Activated CD4-positive, alpha-beta T cell treated with anti-CD3 and anti-CD28 coated beads for 48 hours (primary cell): ENCODE results near the gene MED31.
"Not testable (repeated sequence)": the region's sequence is repeated elsewhere in the genome, so short reads cannot be mapped to it uniquely, and the experiment has no call there.

Experiments used
- DNase-seq: peaks from one replicate; pipeline ENCODE4 v3.0.0-alpha.2; 2020

The MED31 gene

DNA sequence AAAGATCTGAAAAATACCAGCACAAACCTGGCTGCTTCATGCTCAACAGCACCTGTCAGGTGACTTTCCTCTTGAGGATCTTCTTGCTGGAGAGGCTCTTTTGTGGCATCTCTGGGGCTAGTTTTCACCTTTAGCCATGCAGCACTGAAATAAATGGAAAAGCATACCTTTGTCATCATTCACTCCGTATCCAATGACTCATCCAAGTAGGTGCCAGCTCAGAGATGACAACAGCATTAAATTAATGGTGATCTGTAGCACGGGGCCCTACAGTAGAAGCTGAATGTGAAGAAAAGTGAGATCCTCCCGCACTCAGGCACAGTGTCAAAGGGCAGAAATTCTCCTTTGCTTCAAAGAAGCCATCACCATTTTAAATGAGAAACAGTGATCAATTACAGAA lies 43.1 kb downstream of the MED31 start:
- DNase-seq = no peak

DNA sequence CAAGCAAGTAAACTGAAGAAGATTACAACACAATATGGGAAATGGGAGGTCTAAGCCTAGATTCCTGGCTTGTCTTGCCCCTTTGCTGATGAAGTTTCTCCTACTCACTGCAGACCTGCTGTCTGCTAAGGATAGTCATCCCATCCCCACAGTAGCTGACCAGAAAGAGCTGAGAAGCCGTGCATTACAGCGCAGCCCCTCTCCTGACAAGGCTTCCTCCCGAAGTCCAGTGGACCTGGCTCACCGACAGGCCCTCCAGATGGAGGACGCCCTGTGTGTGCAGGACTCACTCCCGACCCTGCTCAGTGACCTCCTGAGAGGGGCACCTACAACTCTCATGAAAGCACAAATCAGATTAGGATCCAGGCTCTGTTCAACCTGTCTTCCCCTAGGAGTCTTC lies 46.3 kb downstream of the MED31 start:
- no peak for DNase-seq

DNA sequence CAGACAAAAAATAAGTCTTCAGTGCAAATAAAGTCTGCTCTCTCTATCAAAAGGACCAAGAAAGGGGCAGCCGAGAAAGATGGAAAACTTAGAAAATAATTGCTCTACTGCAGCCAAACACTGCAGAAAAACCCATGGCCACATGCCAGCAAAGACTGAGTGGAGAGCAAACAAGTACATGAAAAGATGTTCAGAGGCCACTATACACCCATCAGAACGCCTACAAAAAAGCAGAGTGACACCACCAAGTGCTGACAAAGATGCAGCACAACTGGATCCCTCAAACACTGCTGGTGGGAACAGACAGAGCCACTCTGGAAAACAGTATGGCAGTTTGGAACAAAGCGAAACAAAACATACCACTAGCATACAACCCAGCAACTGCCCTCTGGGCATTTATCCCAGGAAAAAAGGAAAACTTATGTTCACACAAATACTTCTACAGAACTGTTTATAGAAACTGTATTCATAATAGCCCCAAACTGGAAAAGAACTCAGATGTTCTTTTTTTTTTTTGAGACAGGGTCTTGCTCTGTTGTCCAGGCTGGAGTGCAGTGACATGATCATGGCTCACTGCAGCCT lies 47.6 kb downstream of the MED31 start:
- DNase-seq = no peak

DNA sequence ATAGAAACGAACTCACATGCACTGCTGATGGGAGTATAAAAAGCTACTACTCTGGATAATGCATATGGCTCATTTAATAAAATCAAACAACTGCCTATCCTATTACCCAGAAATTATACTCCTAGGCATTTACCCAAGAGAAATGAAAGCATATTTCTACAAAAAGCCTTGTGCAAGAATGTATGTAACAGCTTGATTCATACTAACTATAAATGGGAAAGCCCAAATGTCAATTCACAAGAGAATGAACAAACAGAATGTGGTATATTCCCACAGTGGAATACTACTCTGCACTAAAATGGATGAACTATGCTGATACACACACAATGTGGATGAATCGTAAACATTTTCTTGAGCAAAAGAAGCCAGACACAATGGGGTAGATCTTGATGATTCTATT lies 49.3 kb downstream of the MED31 start:
- no peak for DNase-seq

DNA sequence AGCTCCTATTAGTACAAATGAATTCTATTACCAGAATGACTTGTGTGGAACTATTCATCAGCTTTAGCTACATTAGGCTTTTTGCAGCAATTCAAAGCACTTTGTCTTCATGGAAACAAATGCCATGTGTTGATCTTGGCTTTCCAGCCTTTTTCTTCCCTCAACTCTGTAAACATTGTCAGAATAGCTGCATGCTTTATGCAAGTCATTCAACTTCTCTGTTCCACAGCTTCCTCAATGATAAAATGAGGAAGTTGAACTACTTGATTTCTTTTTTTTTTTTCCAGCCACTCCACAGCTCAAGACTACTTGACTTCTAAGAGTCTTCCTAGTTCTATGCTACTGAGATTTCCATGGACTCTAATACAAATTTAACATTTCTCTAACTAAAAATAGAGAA lies 52.0 kb downstream of the MED31 start:
- DNase-seq = no peak

- no peak for DNase-seq
These were observed 53.7 kb downstream of the MED31 start for GRCh38 chr17:6597727-6598126.

DNA sequence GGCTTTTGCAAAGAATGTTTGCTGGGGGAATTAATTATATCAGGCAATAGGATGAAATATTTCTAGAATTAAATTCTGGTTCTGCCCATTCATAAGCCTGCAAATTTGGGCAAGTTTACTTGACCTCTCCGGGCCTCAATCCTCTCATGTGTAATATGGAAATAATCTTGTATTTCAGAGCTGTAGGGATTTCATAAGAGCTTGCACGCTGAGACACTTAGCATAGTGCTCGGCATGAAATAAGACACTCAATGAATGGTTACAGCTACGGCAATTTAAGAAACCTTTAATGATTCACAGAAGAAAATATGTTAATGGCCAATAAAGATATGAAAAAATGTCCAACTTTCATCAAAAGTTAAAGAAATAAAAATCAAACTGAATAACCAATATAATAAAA lies 54.5 kb downstream of the MED31 start:
- no peak for DNase-seq

DNA sequence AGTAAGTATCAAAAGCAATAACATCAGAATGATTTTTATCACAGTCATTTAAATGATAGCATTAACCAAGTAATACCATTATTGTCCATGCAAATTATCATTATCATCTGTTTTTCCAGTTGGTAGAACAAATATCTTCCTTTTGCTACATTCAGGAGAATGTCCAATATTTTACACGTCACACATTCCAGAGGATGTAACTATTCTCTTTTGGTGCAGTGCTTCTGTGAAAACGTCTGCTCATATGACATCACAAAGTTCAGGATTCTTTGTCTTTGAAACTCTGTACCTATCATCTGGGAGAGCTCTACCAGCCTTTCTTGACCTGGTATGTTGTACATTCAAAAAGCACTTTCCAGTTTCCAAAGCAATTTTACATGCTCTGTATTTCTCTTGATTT lies 54.9 kb downstream of the MED31 start:
- DNase-seq = no peak

GRCh38 chr17:6596081-6596480 lies 55.3 kb downstream of the MED31 start:
- no peak for DNase-seq

DNA sequence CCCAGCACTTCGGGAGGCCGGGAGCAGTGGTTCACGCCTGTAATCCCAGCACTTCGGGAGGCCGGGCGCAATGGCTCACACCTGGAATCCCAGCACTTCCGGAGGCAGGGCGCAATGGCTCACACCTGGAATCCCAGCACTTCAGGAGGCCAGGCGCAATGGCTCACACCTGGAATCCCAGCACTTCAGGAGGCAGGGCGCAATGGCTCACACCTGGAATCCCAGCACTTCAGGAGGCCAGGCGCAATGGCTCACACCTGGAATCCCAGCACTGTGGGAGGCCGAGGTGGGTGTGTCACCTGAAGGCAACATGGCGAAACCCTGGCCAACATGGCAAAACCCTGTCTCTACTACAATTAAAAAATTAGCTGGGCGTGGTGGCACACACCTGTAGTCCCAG lies 58.0 kb downstream of the MED31 start:
- not testable (repeated sequence) for DNase-seq
